AG04450 (cell line): Measurements from ENCODE around the gene NHP2. TPM values are rescaled to one million over a fixed set of nuclear protein-coding genes. Genes with fewer than 3 reads are reported as not detected.
"Not testable (repeated sequence)": the region's sequence is repeated elsewhere in the genome, so short reads cannot be mapped to it uniquely, and the experiment has no call there.

Experiments used
- CTCF ChIA-PET: fragments of 300-600, 350-600 bp; formaldehyde crosslinking; extraction: SDS; loops from one replicate; lab custom pipeline; 2022; ENCODE audit warnings: antibody characterized with exemption, inconsistent platforms; lab: Charles Lee
- POLR2A ChIA-PET: fragments of 350-600 bp; formaldehyde crosslinking; extraction: SDS; loops from one replicate; lab custom pipeline; 2021; ENCODE audit warnings: antibody characterized with exemption, inconsistent platforms; lab: Yijun Ruan, JAX
- DNase-seq: peaks from one replicate; pipeline ENCODE4 v3.0.0-alpha.2; 2011; ENCODE audit warnings: low read depth, low spot score
- H3K27ac ChIP-seq: one replicate; pipeline ENCODE4 v1.5.1; 2012; ENCODE audit warnings: low read depth, low read length, control low read depth
- H3K27me3 ChIP-seq: one replicate; pipeline ENCODE4 v1.6.0; 2012; ENCODE audit warnings: low read length; ENCODE audit not compliant: control insufficient read depth, insufficient read depth
- H3K4me3 ChIP-seq: 2 replicates; pipeline ENCODE4 v1.5.1; 2011; ENCODE audit warnings: mild to moderate bottlenecking, low read depth, low read length, control low read depth
- H3K9me3 ChIP-seq: 2 replicates; pipeline ENCODE4 v1.5.1; 2012; ENCODE audit warnings: low read length; ENCODE audit not compliant: control insufficient read depth, insufficient read depth
- polyA plus RNA-seq: library from polyadenylated mRNA; depleted of rRNA; stranded (reverse); fragments of >200 nt; gene quantifications from 2 replicates; pipeline ENCODE4 v1.2.3, GENCODE V29; 2011
- TF ChIP-seq, protein P1 (sequence below): IDR thresholded peaks from 2 replicates; pipeline ENCODE4 v1.5.1; 2011; ENCODE audit warnings: low read depth, low read length, control low read depth, inconsistent platforms

NHP2 gene
- polyA plus RNA-seq, 1 experiment, result 93.1 TPM

DNA sequence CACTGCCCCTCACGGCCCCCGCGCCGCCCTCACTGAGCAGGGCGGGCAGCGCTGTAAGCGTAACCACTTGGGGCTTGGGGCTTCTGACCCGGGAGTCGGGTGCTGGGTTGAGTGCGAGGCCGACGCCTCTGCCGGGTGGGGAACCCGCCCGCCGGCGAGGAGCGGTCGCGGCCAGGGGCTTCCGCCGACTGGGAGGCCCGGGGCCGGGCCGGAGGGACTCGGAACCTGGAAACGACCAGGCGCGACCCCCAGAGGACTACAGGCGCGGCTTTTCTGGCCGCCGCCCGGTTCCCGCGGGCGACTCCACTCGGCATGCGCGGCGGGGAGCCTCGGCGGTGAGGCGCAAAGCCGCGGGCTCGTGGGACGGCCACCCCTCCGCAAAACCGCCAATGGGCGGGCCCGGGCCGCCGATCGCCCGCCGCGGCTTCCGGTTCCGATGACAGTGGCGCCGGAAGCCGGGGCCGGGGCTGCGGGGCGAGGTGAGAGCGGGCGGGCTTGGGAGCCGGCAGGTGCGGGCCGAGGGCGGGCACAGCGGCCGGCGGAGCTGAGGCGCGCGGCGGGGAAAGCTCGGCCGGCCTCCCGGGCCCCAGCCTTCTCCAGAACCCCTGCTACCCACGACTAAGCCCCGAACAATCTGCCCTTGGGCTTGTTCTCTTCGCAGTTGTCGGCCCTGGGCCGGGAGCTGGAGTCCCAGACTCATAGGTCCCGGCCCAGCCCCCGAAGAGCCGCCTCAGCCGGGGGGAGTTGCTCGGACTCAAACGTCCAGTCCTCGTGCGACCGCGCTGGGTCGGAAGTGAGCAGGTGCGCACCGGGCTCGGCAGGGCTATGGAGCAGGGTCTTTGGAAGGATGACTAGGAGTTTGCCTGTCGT, 22.9 kb downstream of the NHP2 start, which contains the start of gene RMND5B:
Gene RMND5B (plus strand): TSS at position 439 of the 870 bp plus-strand sequence. CDS start 7,106 bp downstream, outside the sequence.
- TF ChIP-seq, protein P1, sequence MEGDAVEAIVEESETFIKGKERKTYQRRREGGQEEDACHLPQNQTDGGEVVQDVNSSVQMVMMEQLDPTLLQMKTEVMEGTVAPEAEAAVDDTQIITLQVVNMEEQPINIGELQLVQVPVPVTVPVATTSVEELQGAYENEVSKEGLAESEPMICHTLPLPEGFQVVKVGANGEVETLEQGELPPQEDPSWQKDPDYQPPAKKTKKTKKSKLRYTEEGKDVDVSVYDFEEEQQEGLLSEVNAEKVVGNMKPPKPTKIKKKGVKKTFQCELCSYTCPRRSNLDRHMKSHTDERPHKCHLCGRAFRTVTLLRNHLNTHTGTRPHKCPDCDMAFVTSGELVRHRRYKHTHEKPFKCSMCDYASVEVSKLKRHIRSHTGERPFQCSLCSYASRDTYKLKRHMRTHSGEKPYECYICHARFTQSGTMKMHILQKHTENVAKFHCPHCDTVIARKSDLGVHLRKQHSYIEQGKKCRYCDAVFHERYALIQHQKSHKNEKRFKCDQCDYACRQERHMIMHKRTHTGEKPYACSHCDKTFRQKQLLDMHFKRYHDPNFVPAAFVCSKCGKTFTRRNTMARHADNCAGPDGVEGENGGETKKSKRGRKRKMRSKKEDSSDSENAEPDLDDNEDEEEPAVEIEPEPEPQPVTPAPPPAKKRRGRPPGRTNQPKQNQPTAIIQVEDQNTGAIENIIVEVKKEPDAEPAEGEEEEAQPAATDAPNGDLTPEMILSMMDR, result no peak
- no peaks in the 10 kb centered on the region for H3K9me3 ChIP-seq
- CTCF ChIA-PET, result interaction anchor here (0.6 to 1.3 kb wide), 2 partner anchors 11 to 55 kb away, joined by 3 to 7 read pairs; no protein-coding TSS in a partner anchor
- peak within 1 kb of the TSS; percentile 75 for H3K4me3 ChIP-seq
- POLR2A ChIA-PET, result interaction anchor here (0.9 kb wide), 1 partner anchor 23 kb away, joined by 3 read pairs; the partner anchor contains the start of gene NHP2
- peak; percentile 21 for DNase-seq
- H3K27ac ChIP-seq, result peak within 1 kb of the TSS; percentile 47
- peaks cover 2% of the 10 kb centered on the region for H3K27me3 ChIP-seq

DNA sequence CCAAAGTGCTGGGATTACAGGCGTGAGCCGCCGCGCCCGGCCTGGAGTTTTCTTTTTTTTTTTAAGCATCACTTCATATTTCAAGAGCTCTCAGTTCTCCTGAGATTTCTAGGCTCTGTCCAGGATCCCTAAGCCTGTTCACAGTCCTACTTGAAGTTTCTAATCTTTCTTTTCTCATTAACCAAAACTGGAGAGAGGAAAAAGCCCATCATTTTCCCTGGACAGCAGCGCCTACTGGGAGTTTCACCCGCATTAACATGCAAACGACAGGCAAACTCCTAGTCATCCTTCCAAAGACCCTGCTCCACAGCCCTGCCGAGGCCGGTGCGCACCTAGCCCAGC, 23.5 kb downstream of the NHP2 start:
- DNase-seq, POLR2A ChIA-PET, H3K9me3 ChIP-seq, H3K27me3 ChIP-seq: not testable (repeated sequence)
- Histone ChIP-seq H3K27ac (peak overlapping the region; percentile 21), H3K4me3 (peak overlapping the region; percentile 75)
- CTCF ChIA-PET, result interaction anchor here (0.6 kb wide), 3 partner anchors 10 to 53 kb away, joined by 3 to 5 read pairs (median 3); no protein-coding TSS in a partner anchor

DNA sequence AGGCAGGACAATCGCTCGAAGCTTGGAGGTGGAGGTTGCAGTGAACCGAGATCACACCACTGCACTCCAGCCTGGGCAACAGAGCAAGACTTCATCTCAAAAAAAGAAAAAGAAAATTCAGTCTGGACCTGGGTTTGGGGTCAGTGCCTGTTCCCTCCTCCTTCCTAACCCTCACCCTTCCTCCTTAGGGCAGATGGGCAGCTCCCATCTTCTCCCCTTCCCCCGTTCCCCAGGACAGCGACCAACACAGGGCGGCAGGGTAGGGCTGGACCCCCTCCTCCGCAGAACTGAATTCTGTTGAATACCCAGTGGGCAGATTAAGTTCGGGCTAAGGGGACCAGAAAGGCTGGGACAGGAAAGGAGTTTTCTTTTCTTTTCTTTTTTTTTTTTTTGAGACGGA, 24.4 kb downstream of the NHP2 start:
- ChIA-PET CTCF (interaction anchor here (0.9 kb wide), 1 partner anchor 8 kb away, joined by 5 read pairs; no protein-coding TSS in a partner anchor), POLR2A (no interaction called here)
- no peak for DNase-seq
- H3K27ac ChIP-seq, result no peak overlapping the region
- H3K4me3 ChIP-seq, result no peak overlapping the region
- no peaks in the 10 kb centered on the region for H3K9me3 ChIP-seq
- H3K27me3 ChIP-seq, result peaks cover 5% of the 10 kb centered on the region
- TF ChIP-seq, protein P1, result no peak

DNA sequence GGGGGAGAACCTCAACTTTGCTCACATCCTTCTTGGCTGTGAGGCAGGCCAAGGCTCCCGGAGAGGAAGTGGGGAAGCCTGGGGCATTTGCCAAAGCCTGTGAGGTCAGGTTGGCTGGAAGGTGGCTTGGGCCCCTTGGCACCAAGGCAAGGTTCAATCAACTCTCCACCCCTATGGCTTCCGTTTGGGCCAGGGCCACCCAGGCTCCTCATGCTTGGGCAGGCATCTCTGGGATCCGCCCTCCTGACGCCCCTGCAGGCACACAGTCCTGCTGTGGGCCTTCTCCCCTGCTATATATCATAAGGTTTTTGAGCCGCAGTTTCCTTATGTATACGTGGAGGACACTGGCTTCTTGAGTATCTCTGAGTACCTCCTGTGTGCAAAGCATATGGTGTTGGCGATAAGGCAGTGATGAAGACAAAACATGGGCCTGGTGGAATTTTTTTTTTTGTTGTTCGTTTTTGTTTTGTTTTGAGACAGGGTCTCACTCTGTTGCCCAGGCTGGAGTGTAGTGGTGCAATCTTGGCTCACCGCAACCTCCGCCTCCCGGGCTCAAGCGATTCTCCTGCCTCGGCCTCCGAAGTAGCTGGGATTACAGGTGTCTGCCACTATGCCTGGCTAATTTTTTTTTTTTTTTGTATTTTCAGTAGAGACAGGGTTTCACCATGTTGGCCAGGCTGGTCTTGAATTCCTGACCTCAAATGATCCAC, 26.2 kb downstream of the NHP2 start:
- H3K27ac ChIP-seq, H3K9me3 ChIP-seq, H3K4me3 ChIP-seq, POLR2A ChIA-PET, CTCF ChIA-PET, DNase-seq, H3K27me3 ChIP-seq: not testable (repeated sequence)

DNA sequence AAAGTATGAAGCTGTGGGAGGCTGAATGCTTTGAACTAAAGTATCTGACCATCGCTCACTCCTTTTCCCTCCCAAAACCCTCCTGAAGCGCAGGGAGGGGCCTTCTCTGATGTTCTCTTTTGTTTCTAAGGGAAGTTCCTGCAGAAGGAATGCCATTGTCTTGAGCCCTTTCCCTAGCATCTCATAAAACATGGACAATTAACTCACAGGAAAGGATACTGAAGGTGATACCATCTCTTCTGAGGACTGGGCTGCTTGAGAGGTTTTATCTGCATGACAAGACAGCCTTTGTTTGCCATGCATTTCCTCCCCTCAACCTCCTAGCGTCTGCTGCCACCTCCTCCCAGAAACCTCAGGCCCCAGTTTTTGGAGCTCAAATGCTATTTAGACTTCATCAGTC, 27.1 kb downstream of the NHP2 start:
- CTCF ChIA-PET, result no interaction called here
- DNase-seq, result no peak

More for the DNA sequence above, 27.1 kb downstream of the NHP2 start:
- peaks cover 14% of the 10 kb centered on the region for H3K27me3 ChIP-seq
- TF ChIP-seq, protein P1, result no peak
- no peak overlapping the region for H3K4me3 ChIP-seq
- no peak overlapping the region for H3K27ac ChIP-seq
- POLR2A ChIA-PET, result no interaction called here
- H3K9me3 ChIP-seq, result no peaks in the 10 kb centered on the region; the same call in 1 of the 2 replicates
